Liver (tissue), 9 donors: ENCODE results near the gene OCEL1. TPM values are rescaled to one million over a fixed set of nuclear protein-coding genes. Genes with fewer than 3 reads are reported as not detected.

ENCODE experiments used
- DNase-seq: peaks from one replicate; pipeline ENCODE4 v3.0.0-alpha.2; 2017; ENCODE audit warnings: low spot score
- H3K27ac ChIP-seq, 2 donors: one replicate each; pipeline ENCODE4 v1.7.0; 2013; ENCODE audit warnings: inconsistent platforms in 2 of 2, low read length in 2 of 2, control low read depth in 1 of 2, low read depth in 1 of 2, mild to moderate bottlenecking in 1 of 2
- H3K27me3 ChIP-seq, 4 donors: one replicate each; pipeline versions ENCODE4 v1.6.1 to v1.7.0; 2013; ENCODE audit warnings: low read length in 3 of 4, inconsistent platforms in 1 of 4, mild to moderate bottlenecking in 1 of 4, moderate library complexity in 1 of 4; ENCODE audit not compliant: control insufficient read depth in 4 of 4, insufficient read depth in 4 of 4
- H3K36me3 ChIP-seq, 4 donors: one replicate each; pipeline versions ENCODE4 v1.6.1 to v1.7.0; 2013; ENCODE audit warnings: low read length in 3 of 4, mild to moderate bottlenecking in 3 of 4, low read depth in 1 of 4, moderate library complexity in 1 of 4; ENCODE audit not compliant: control insufficient read depth in 4 of 4, insufficient read depth in 3 of 4
- H3K4me1 ChIP-seq, 4 donors: one replicate each; pipeline versions ENCODE4 v1.6.1 to v1.7.0; 2013; ENCODE audit warnings: low read length in 3 of 4, mild to moderate bottlenecking in 3 of 4, moderate library complexity in 1 of 4; ENCODE audit not compliant: control insufficient read depth in 4 of 4, insufficient read depth in 4 of 4
- H3K4me3 ChIP-seq, 3 donors: one replicate each; pipeline versions ENCODE4 v1.6.1 to v1.7.0; 2013; ENCODE audit warnings: low read length in 3 of 3, control low read depth in 1 of 3, low read depth in 1 of 3, mild to moderate bottlenecking in 1 of 3
- H3K9ac ChIP-seq, 2 donors: one replicate each; pipeline ENCODE4 v1.7.0; 2013; ENCODE audit warnings: low read length in 2 of 2, mild to moderate bottlenecking in 2 of 2, moderate library complexity in 2 of 2, control low read depth in 1 of 2, low read depth in 1 of 2
- H3K9me3 ChIP-seq, 4 donors: one replicate each; pipeline versions ENCODE4 v1.6.1 to v1.7.0; 2013; ENCODE audit warnings: low read length in 3 of 4; ENCODE audit not compliant: control insufficient read depth in 4 of 4
- ATF3 ChIP-seq: IDR thresholded peaks from 2 replicates; pipeline ENCODE4 v1.6.1; 2016; ENCODE audit warnings: antibody characterized with exemption
- CTCF ChIP-seq: fragments of 150-350 bp; IDR thresholded peaks from 2 replicates; pipeline ENCODE4 v1.5.1; 2017; ENCODE audit warnings: improper control_type of control experiment, low read depth, low read length; ENCODE audit not compliant: missing input control
- EGR1 ChIP-seq, 2 donors: IDR thresholded peaks; 2 replicates each; pipeline ENCODE4 v1.6.1; 2016 to 2018; ENCODE audit warnings: antibody characterized with exemption in 2 of 2, low read depth in 2 of 2
- FOXA2 ChIP-seq: IDR thresholded peaks from 2 replicates; pipeline ENCODE4 v1.6.1; 2016; ENCODE audit warnings: antibody characterized with exemption
- GABPA ChIP-seq, 2 donors: IDR thresholded peaks in 1 of 2; conservative IDR thresholded peaks in 1 of 2; 2 replicates each; pipeline ENCODE4 v1.6.1; 2016; ENCODE audit warnings: antibody characterized with exemption in 2 of 2, mild to moderate bottlenecking in 1 of 2, moderate library complexity in 1 of 2
- HNF4A ChIP-seq, 2 donors: conservative IDR thresholded peaks; 2 replicates each; pipeline ENCODE4 v1.6.1; 2016; ENCODE audit warnings: antibody characterized with exemption in 2 of 2, mild to moderate bottlenecking in 2 of 2
- HNF4G ChIP-seq: IDR thresholded peaks from 2 replicates; pipeline ENCODE4 v1.6.1; 2016; ENCODE audit warnings: antibody characterized with exemption
- JUND ChIP-seq, 2 donors: IDR thresholded peaks; 2 replicates each; pipeline ENCODE4 v1.6.1; 2016; ENCODE audit warnings: antibody characterized with exemption in 2 of 2
- NR2F2 ChIP-seq: IDR thresholded peaks from 2 replicates; pipeline ENCODE4 v1.6.1; 2016; ENCODE audit warnings: antibody characterized with exemption
- RAD21 ChIP-seq, 2 donors: IDR thresholded peaks; 2 replicates each; pipeline ENCODE4 v1.6.1; 2016; ENCODE audit warnings: antibody characterized with exemption in 2 of 2, mild to moderate bottlenecking in 2 of 2
- RXRA ChIP-seq, 2 donors: IDR thresholded peaks; 2 replicates each; pipeline ENCODE4 v1.6.1; 2017 to 2018; ENCODE audit warnings: antibody characterized with exemption in 2 of 2, mild to moderate bottlenecking in 1 of 2
- SP1 ChIP-seq: IDR thresholded peaks from 2 replicates; pipeline ENCODE4 v1.6.1; 2018; ENCODE audit warnings: antibody characterized with exemption, mild to moderate bottlenecking
- TAF1 ChIP-seq: conservative IDR thresholded peaks from 2 replicates; pipeline ENCODE4 v1.6.1; 2016; ENCODE audit warnings: antibody characterized with exemption, mild to moderate bottlenecking
- YY1 ChIP-seq: IDR thresholded peaks from 2 replicates; pipeline ENCODE4 v1.6.1; 2016; ENCODE audit warnings: antibody characterized with exemption, mild to moderate bottlenecking
- ZBTB33 ChIP-seq: IDR thresholded peaks from 2 replicates; pipeline ENCODE4 v1.6.1; 2016; ENCODE audit warnings: antibody characterized with exemption
- WGBS: extraction: QIAGEN DNeasy Blood & Tissue Kit; methylation state at CpG from one replicate; pipeline ENCODE4 v1.1.7; 2013; 5-methylcytosine and 5-hydroxymethylcytosine counted together
- polyA plus RNA-seq, 2 donors: library from polyadenylated mRNA; stranded (reverse) in 1 of 2; unstranded in 1 of 2; fragments of 200-250 nt in 1 of 2; fragments of >200 nt in 1 of 2; fragmentation: Nextera tagmentation in 1 of 2; extraction: Ambion mirVana in 1 of 2; gene quantifications; one replicate each; pipeline versions ENCODE4 v1.2.1 to v1.2.3, GENCODE V29; 2013 to 2015
- total RNA-seq, 2 donors: library from RNA; depleted of rRNA; stranded (reverse); fragments of >200 nt; gene quantifications; one replicate each; pipeline ENCODE4 v1.2.3, GENCODE V29; 2014
- TF ChIP-seq, protein P1 (sequence below): IDR thresholded peaks from 2 replicates; pipeline ENCODE4 v1.6.1; 2016; ENCODE audit warnings: antibody characterized with exemption
- donor health status: healthy.
- donor health status: healthy.
- donor health status: healthy.
- donor health status: healthy.
- donor health status: healthy.

The OCEL1 gene
- total and polyA plus RNA-seq, 4 donors: 4.9 to 32.5 (median 20.8) TPM

DNA sequence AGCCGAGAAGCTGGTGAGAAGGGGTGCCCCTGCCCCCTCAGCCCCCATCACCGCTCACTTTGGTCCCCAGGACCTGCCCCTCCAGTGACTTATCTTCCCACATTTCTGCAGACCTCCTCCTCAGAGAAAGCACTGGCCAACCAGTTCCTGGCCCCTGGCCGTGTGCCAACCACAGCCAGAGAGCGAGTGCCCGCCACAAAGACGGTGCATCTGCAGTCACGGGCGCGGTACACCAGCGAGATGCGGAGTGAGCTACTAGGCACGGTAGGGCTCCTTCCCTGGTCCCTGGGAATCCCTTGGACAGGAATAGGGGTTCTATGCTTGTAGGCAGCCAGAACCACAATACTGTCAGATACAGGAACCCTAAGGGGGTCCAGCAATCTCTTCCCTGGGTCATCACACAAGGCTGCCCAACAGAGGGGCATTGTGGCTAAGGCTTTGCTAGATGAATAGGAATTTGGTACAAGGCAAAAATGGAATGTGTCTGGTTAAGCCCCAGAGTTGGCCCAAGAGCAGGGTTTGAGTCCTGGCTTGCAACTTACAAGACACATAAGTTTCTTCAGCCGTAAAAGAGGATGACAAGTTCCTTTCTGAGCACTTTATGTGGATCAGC, 9.9 kb upstream of the OCEL1 start (continued):
- TF ChIP-seq HNF4A (conservative IDR thresholded peaks at IDR 0.05) (no peak), ATF3 (no peak), CTCF (no peak), HNF4G (no peak), SP1 (no peak)

DNA sequence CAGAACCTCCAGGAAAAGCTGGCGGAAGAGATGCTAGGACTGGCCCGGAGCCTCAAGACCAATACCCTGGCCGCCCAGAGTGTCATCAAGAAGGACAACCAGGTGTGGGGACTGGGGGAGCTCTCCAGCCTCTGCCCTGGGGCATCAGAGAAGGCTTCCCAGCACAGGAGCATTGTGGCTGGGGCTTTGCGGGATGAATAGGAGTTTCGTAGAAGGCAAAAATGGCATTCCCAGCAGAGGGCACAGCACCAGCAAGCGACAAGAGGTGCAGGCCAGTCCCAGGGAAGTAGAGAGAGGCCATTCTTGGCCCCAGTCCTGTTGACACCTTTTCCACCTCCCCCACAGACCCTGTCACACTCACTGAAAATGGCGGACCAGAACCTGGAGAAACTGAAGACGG, 6.7 kb upstream of the OCEL1 start:
- WGBS: 98% methylated on average over 8 of the region's 8 CpGs
- TF ChIP-seq ZBTB33: no peak
- no peaks in the 10 kb centered on the region for H3K27me3 ChIP-seq

GRCh38 chr19:17220207-17220758, 5.7 kb upstream of the OCEL1 start:
- TF ChIP-seq RAD21 (IDR thresholded peaks at IDR 0.05): no peak
- TF ChIP-seq HNF4G: no peak
- TF ChIP-seq YY1: no peak
- TF ChIP-seq RXRA (IDR thresholded peaks at IDR 0.05): no peak
- TF ChIP-seq FOXA2: no peak
- TF ChIP-seq, protein P1, sequence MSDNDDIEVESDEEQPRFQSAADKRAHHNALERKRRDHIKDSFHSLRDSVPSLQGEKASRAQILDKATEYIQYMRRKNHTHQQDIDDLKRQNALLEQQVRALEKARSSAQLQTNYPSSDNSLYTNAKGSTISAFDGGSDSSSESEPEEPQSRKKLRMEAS: no peak
- TF ChIP-seq EGR1 (IDR thresholded peaks at IDR 0.05; ENCODE audit: low read depth in 2 of 2): no peak
- TF ChIP-seq TAF1: no peak
- no peak for TF ChIP-seq GABPA (IDR thresholded peaks at IDR 0.05 in 1 of 2, conservative IDR thresholded peaks at IDR 0.05 in 1 of 2)
- TF ChIP-seq HNF4A (conservative IDR thresholded peaks at IDR 0.05): no peak
- TF ChIP-seq NR2F2: no peak
- TF ChIP-seq JUND (IDR thresholded peaks at IDR 0.05): no peak
- 51% methylated on average over 14 of the region's 14 CpGs for WGBS
- no peak overlapping the region for H3K27ac ChIP-seq
- no peak for DNase-seq
- H3K4me3 ChIP-seq: no peak overlapping the region
- H3K27me3 ChIP-seq: no peaks in the 10 kb centered on the region
- H3K36me3 ChIP-seq: peaks cover 0 to 13% (median 5%) of the 10 kb centered on the region in 4 donors
- no peaks in the 10 kb centered on the region for H3K9me3 ChIP-seq
- no peak overlapping the region for H3K9ac ChIP-seq
- peaks cover 0 to 8% (median 6%) of the 10 kb centered on the region in 4 donors for H3K4me1 ChIP-seq

More for the DNA sequence above, 6.7 kb upstream of the OCEL1 start:
- Histone ChIP-seq H3K4me3 (no peak overlapping the region), H3K27ac (no peak overlapping the region), H3K9me3 (no peaks in the 10 kb centered on the region), H3K4me1 (peaks cover 0 to 15% (median 12%) of the 10 kb centered on the region in 4 donors), H3K9ac (no peak overlapping the region), H3K36me3 (peaks cover 0 to 13% (median 5%) of the 10 kb centered on the region in 4 donors)
- DNase-seq: no peak
